ENCODE measurements around the gene ASPRV1.

Gene ASPRV1

GRCh38 chr2:69965756-69966445 is 4.5 kb upstream of the ASPRV1 start:
- no peak overlapping the region for H3K4me3 ChIP-seq (ENCODE audit: low read depth, low read length)
- no peak overlapping the region for H3K27ac ChIP-seq
- TF ChIP-seq, protein P1, sequence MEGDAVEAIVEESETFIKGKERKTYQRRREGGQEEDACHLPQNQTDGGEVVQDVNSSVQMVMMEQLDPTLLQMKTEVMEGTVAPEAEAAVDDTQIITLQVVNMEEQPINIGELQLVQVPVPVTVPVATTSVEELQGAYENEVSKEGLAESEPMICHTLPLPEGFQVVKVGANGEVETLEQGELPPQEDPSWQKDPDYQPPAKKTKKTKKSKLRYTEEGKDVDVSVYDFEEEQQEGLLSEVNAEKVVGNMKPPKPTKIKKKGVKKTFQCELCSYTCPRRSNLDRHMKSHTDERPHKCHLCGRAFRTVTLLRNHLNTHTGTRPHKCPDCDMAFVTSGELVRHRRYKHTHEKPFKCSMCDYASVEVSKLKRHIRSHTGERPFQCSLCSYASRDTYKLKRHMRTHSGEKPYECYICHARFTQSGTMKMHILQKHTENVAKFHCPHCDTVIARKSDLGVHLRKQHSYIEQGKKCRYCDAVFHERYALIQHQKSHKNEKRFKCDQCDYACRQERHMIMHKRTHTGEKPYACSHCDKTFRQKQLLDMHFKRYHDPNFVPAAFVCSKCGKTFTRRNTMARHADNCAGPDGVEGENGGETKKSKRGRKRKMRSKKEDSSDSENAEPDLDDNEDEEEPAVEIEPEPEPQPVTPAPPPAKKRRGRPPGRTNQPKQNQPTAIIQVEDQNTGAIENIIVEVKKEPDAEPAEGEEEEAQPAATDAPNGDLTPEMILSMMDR (IDR thresholded peaks at IDR 0.05; ENCODE audit: low read depth, low read length, missing control alignments), result no peak
- H3K36me3 ChIP-seq (replicated peaks), result no peaks in the 10 kb centered on the region
- H3K27me3 ChIP-seq (replicated peaks), result no peaks in the 10 kb centered on the region
- in situ Hi-C loops (cut with HindIII; ENCODE audit: low pct_ligation_motif_present, low sequenced_read_pairs), result no loop called here
- DNase-seq, result no peak

GRCh38 chr2:69964353-69964841 is 3.0 kb upstream of the ASPRV1 start:
- Histone ChIP-seq H3K27me3 (replicated peaks) (no peaks in the 10 kb centered on the region), H3K4me3 (ENCODE audit: low read depth, low read length) (no peak overlapping the region), H3K27ac (no peak overlapping the region), H3K36me3 (replicated peaks) (no peaks in the 10 kb centered on the region)
- in situ Hi-C loops (cut with HindIII; ENCODE audit: low pct_ligation_motif_present, low sequenced_read_pairs), result no loop called here
- no peak for DNase-seq
- TF ChIP-seq, protein P1 (IDR thresholded peaks at IDR 0.05; ENCODE audit: low read depth, low read length, missing control alignments), result no peak

GRCh38 chr2:69962986-69963730 is 1.7 kb upstream of the ASPRV1 start:
- no peaks in the 10 kb centered on the region for H3K27me3 ChIP-seq (replicated peaks)
- no peak overlapping the region for H3K27ac ChIP-seq
- in situ Hi-C loops (cut with HindIII; ENCODE audit: low pct_ligation_motif_present, low sequenced_read_pairs), result no loop called here
- no peak overlapping the region for H3K4me3 ChIP-seq (ENCODE audit: low read depth, low read length)
- no peaks in the 10 kb centered on the region for H3K36me3 ChIP-seq (replicated peaks)
- no peak for DNase-seq
- TF ChIP-seq, protein P1 (IDR thresholded peaks at IDR 0.05; ENCODE audit: low read depth, low read length, missing control alignments), result no peak

- H3K27ac ChIP-seq, result no peak overlapping the region
- H3K4me3 ChIP-seq (ENCODE audit: low read depth, low read length), result no peak overlapping the region
- TF ChIP-seq, protein P1 (IDR thresholded peaks at IDR 0.05; ENCODE audit: low read depth, low read length, missing control alignments), result no peak
- no peak for DNase-seq
- no peaks in the 10 kb centered on the region for H3K36me3 ChIP-seq (replicated peaks)
- H3K27me3 ChIP-seq (replicated peaks), result no peaks in the 10 kb centered on the region
- in situ Hi-C loops (cut with HindIII; ENCODE audit: low pct_ligation_motif_present, low sequenced_read_pairs), result no loop called here
Observed at GRCh38 chr2:69960821-69961220, 610 bp downstream of the ASPRV1 start.

DNA sequence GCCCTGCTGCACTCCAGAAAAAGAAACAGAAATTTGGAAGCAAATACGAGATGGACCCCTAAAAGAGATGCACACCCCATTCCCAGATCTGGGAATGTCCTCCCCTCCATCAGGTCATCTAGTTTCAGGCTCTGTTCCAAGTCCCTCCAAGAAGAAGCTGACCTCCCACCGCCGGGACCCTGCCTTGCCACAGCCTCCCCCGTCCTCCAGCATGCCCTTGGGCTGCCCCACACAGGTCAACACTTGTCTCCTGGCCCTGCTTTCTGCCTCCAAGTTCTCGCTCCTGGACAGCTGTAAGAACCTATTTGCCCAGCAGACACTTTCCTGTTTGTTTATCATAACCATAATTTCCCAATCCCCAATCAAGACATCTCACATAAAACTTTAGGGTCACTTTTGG is 2.0 kb downstream of the ASPRV1 start:
- Histone ChIP-seq H3K36me3 (replicated peaks) (no peaks in the 10 kb centered on the region), H3K4me3 (ENCODE audit: low read depth, low read length) (no peak overlapping the region), H3K27ac (no peak overlapping the region), H3K27me3 (replicated peaks) (no peaks in the 10 kb centered on the region)
- no peak for DNase-seq
- TF ChIP-seq, protein P1 (IDR thresholded peaks at IDR 0.05; ENCODE audit: low read depth, low read length, missing control alignments), result no peak
- in situ Hi-C loops (cut with HindIII; ENCODE audit: low pct_ligation_motif_present, low sequenced_read_pairs), result no loop called here
